H9 (cell line): ENCODE measurements around the gene LRRC36. TPM values are rescaled to one million over a fixed set of nuclear protein-coding genes. Genes with fewer than 3 reads are reported as not detected.

Experiments
- DNase-seq: peaks from one replicate; pipeline ENCODE4 v3.0.0-alpha.2; 2017
- H2AFZ ChIP-seq: one replicate; pipeline ENCODE4 v1.6.1; 2013; ENCODE audit warnings: mild to moderate bottlenecking, low read length, control low read depth, moderate library complexity
- H2AK5ac ChIP-seq: 2 replicates; pipeline ENCODE4 v1.6.1; 2013; ENCODE audit warnings: low read length, control low read depth, mixed read lengths; ENCODE audit not compliant: insufficient read length
- H2BK120ac ChIP-seq: one replicate; pipeline ENCODE4 v1.6.1; 2013; ENCODE audit warnings: low read depth, mild to moderate bottlenecking, low read length, control low read depth, inconsistent platforms; ENCODE audit not compliant: poor library complexity, severe bottlenecking
- H2BK12ac ChIP-seq: 2 replicates; pipeline ENCODE4 v1.6.1; 2013; ENCODE audit warnings: low read length, control low read depth, mixed read lengths, low read depth; ENCODE audit not compliant: insufficient read length
- H2BK15ac ChIP-seq: 2 replicates; pipeline ENCODE4 v1.6.1; 2013; ENCODE audit warnings: low read depth, low read length, control low read depth
- H2BK20ac ChIP-seq: one replicate; pipeline ENCODE4 v1.6.1; 2013; ENCODE audit warnings: low read depth, mild to moderate bottlenecking, low read length, control low read depth, inconsistent platforms; ENCODE audit not compliant: poor library complexity, severe bottlenecking
- H2BK5ac ChIP-seq: 2 replicates; pipeline ENCODE4 v1.6.1; 2013; ENCODE audit warnings: low read length, control low read depth, mixed read lengths; ENCODE audit not compliant: insufficient read length
- H3K14ac ChIP-seq: 2 replicates; pipeline ENCODE4 v1.6.1; 2013; ENCODE audit warnings: low read length, control low read depth; ENCODE audit not compliant: insufficient read depth
- H3K18ac ChIP-seq: 2 replicates; pipeline ENCODE4 v1.6.1; 2013; ENCODE audit warnings: low read depth, mild to moderate bottlenecking, mixed read lengths, low read length, control low read depth; ENCODE audit not compliant: insufficient read length
- H3K23ac ChIP-seq: 2 replicates; pipeline ENCODE4 v1.6.1; 2013; ENCODE audit warnings: low read length, control low read depth, mixed read lengths, low read depth; ENCODE audit not compliant: insufficient read length
- H3K23me2 ChIP-seq: 2 replicates; pipeline ENCODE4 v1.6.1; 2013; ENCODE audit warnings: low read depth, mild to moderate bottlenecking, mixed read lengths, low read length, control low read depth; ENCODE audit not compliant: insufficient read length, poor library complexity, severe bottlenecking
- H3K27ac ChIP-seq: 2 replicates; pipeline ENCODE4 v1.5.1; 2013; ENCODE audit warnings: low read length, control low read depth, mixed read lengths, low read depth; ENCODE audit not compliant: insufficient read length
- H3K27me3 ChIP-seq: 2 replicates; pipeline ENCODE4 v1.6.1; 2013; ENCODE audit warnings: low read length, control low read depth, inconsistent platforms; ENCODE audit not compliant: insufficient read depth
- H3K4ac ChIP-seq: 2 replicates; pipeline ENCODE4 v1.6.1; 2013; ENCODE audit warnings: low read depth, mild to moderate bottlenecking, control low read depth, inconsistent platforms, low read length, moderate library complexity
- H3K4me1 ChIP-seq: 2 replicates; pipeline ENCODE4 v1.6.1; 2013; ENCODE audit warnings: low read length, control low read depth, inconsistent platforms; ENCODE audit not compliant: insufficient read depth
- H3K4me2 ChIP-seq: 2 replicates; pipeline ENCODE4 v1.6.1; 2013; ENCODE audit warnings: low read length, control low read depth, mixed read lengths; ENCODE audit not compliant: insufficient read length, insufficient read depth
- H3K56ac ChIP-seq: 2 replicates; pipeline ENCODE4 v1.6.1; 2013; ENCODE audit warnings: low read depth, mild to moderate bottlenecking, mixed read lengths, low read length, control low read depth; ENCODE audit not compliant: insufficient read length
- H3K79me1 ChIP-seq: 2 replicates; pipeline ENCODE4 v1.6.1; 2013; ENCODE audit warnings: low read depth, mild to moderate bottlenecking, moderate library complexity, low read length, control low read depth, inconsistent platforms; ENCODE audit not compliant: insufficient read depth, poor library complexity, severe bottlenecking
- H3K79me2 ChIP-seq: 2 replicates; pipeline ENCODE4 v1.6.1; 2013; ENCODE audit warnings: low read length, control low read depth, inconsistent platforms; ENCODE audit not compliant: insufficient read depth
- H3K9ac ChIP-seq: 2 replicates; pipeline ENCODE4 v1.6.1; 2013; ENCODE audit warnings: low read length, control low read depth, mixed read lengths; ENCODE audit not compliant: insufficient read length; ENCODE audit errors: extremely low read depth
- H3K9me3 ChIP-seq: one replicate; pipeline ENCODE4 v1.6.1; 2013; ENCODE audit warnings: low read depth, low read length, inconsistent platforms; ENCODE audit not compliant: control insufficient read depth
- H3T11ph ChIP-seq: one replicate; pipeline ENCODE4 v1.6.1; 2013; ENCODE audit warnings: mild to moderate bottlenecking, low read length, control low read depth, inconsistent platforms
- H4K20me1 ChIP-seq: one replicate; pipeline ENCODE4 v1.6.1; 2013; ENCODE audit not compliant: control insufficient read depth, insufficient read length, insufficient read depth
- H4K5ac ChIP-seq: 2 replicates; pipeline ENCODE4 v1.6.1; 2013; ENCODE audit warnings: low read depth, mild to moderate bottlenecking, mixed read lengths, low read length, control low read depth; ENCODE audit not compliant: insufficient read length
- H4K8ac ChIP-seq: replicated peaks from 2 replicates; pipeline ENCODE4 v1.6.1; 2013; ENCODE audit warnings: low read length, control low read depth, mixed read lengths, low read depth; ENCODE audit not compliant: insufficient read length
- H4K91ac ChIP-seq: 2 replicates; pipeline ENCODE4 v1.6.1; 2013; ENCODE audit warnings: low read depth, mild to moderate bottlenecking, moderate library complexity, mixed read lengths, low read length, control low read depth; ENCODE audit not compliant: insufficient read length
- H3K27ac Mint-ChIP-seq, 3 experiments: 2 replicates in 2 of 3; 3 replicates in 1 of 3; pipeline ENCODE4 v1.8.0; 2020 to 2021; ENCODE audit warnings: mixed read lengths in 3 of 3, mild to moderate bottlenecking in 1 of 3, moderate library complexity in 1 of 3
- H3K27me3 Mint-ChIP-seq: 2 replicates; pipeline ENCODE4 v1.8.0; 2021; ENCODE audit warnings: low read depth, mild to moderate bottlenecking, moderate library complexity, mixed read lengths
- H3K36me3 Mint-ChIP-seq, 3 experiments: 2 replicates in 2 of 3; 3 replicates in 1 of 3; pipeline ENCODE4 v1.8.0; 2020 to 2021; ENCODE audit warnings: low read depth in 3 of 3, mixed read lengths in 3 of 3; ENCODE audit not compliant: insufficient read depth in 1 of 3
- H3K4me1 Mint-ChIP-seq, 2 experiments: 2 replicates each; pipeline ENCODE4 v1.8.0; 2020; ENCODE audit warnings: mixed read lengths in 2 of 2
- H3K4me3 Mint-ChIP-seq, 2 experiments: 2 replicates in 1 of 2; 3 replicates in 1 of 2; pipeline ENCODE4 v1.8.0; 2020 to 2021; ENCODE audit warnings: mild to moderate bottlenecking in 2 of 2, mixed read lengths in 2 of 2, moderate library complexity in 1 of 2
- H3K9me3 Mint-ChIP-seq, 2 experiments: 2 replicates in 1 of 2; 3 replicates in 1 of 2; pipeline ENCODE4 v1.8.0; 2020; ENCODE audit warnings: mild to moderate bottlenecking in 2 of 2, mixed read lengths in 2 of 2, moderate library complexity in 1 of 2
- CTCF ChIP-seq: fragments of 200-600 bp; sonication (generic); conservative IDR thresholded peaks from 3 replicates; pipeline ENCODE4 v1.8.0; 2021; ENCODE audit warnings: antibody characterized with exemption, mild to moderate bottlenecking
- WGBS: extraction: QIAGEN DNeasy Blood & Tissue Kit; methylation state at CpG from one replicate; pipeline ENCODE4 v1.1.7; 2013; ENCODE audit warnings: missing lambda C conversion rate, low lambda C conversion rate, mixed read lengths; ENCODE audit not compliant: insufficient read length; ENCODE audit errors: extremely low coverage; 5-methylcytosine and 5-hydroxymethylcytosine counted together
- total RNA-seq: library from RNA; stranded (reverse); gene quantifications from 2 replicates; pipeline ENCODE4 v1.2.1, GENCODE V29; 2021

Gene LRRC36
- total RNA-seq, 1 experiment from 2014 or later = not detected

- Histone ChIP-seq H3K27ac (no peak overlapping the region), H3K9ac (no peak overlapping the region), H3K4ac (no peak overlapping the region), H2BK15ac (no peak overlapping the region), H3K79me2 (no peaks in the 10 kb centered on the region), H4K5ac (no peak overlapping the region), H4K20me1 (no peaks in the 10 kb centered on the region), H3K27me3 (no peaks in the 10 kb centered on the region; the same call in 1 of the 2 replicates), H2BK5ac (no peak overlapping the region), H3K23ac (no peak overlapping the region), H3K23me2 (no peaks in the 10 kb centered on the region), H2AFZ (no peak overlapping the region), H4K8ac (no peak overlapping the region), H3K9me3 (no peaks in the 10 kb centered on the region), H3K4me2 (no peak overlapping the region), H3K18ac (no peak overlapping the region), H2BK120ac (no peak overlapping the region), H2AK5ac (no peak overlapping the region), H3K56ac (no peak overlapping the region), H4K91ac (no peak overlapping the region), H3K79me1 (no peaks in the 10 kb centered on the region), H3K4me1 (no peaks in the 10 kb centered on the region), H2BK20ac (no peak overlapping the region), H2BK12ac (no peak overlapping the region), H3K14ac (no peak overlapping the region; the same call in 1 of the 2 replicates), H3T11ph (no peak overlapping the region)
- Mint-ChIP-seq H3K27ac (no peak overlapping the region), H3K27me3 (peaks cover 53% of the 10 kb centered on the region), H3K4me1 (peaks cover 6 to 7% of the 10 kb centered on the region in 2 experiments), H3K4me3 (no peak overlapping the region), H3K9me3 (no peaks in the 10 kb centered on the region), H3K36me3 (no peaks in the 10 kb centered on the region)
- WGBS = no CpG with 5 or more reads among the region's 9 CpGs
- no peak for DNase-seq
- no peak for TF ChIP-seq CTCF
These were observed 28.3 kb upstream of the LRRC36 start for GRCh38 chr16:67298277-67298676.
